HG03469 (cell line): ENCODE data around the gene PRR27.
"Not testable (repeated sequence)": the region's sequence is repeated elsewhere in the genome, so short reads cannot be mapped to it uniquely, and the experiment has no call there.

Experiments
- ATAC-seq: cut with Tn5 transposase; IDR thresholded peaks from one replicate; pipeline ENCODE4 v1.9.1; 2021; ENCODE audit warnings: mild to moderate bottlenecking, moderate library complexity, moderate number of reproducible peaks; ENCODE audit not compliant: unreplicated experiment

Gene PRR27

GRCh38 chr4:70196857-70197256 lies 42.8 kb downstream of the PRR27 start:
- ATAC-seq: no peak

- no peak for ATAC-seq
Measured at GRCh38 chr4:70197842-70198241, 43.8 kb downstream of the PRR27 start.

GRCh38 chr4:70203601-70204000 lies 49.6 kb downstream of the PRR27 start:
- ATAC-seq: no peak

GRCh38 chr4:70212752-70213151 lies 58.7 kb downstream of the PRR27 start:
- ATAC-seq: not testable (repeated sequence)
